GM18502 (cell line): ENCODE results near the gene PEX12.
"Not testable (repeated sequence)": the region's sequence is repeated elsewhere in the genome, so short reads cannot be mapped to it uniquely, and the experiment has no call there.

Experiments
- ATAC-seq: cut with Tn5 transposase; IDR thresholded peaks from one replicate; pipeline ENCODE4 v1.9.1; 2021; ENCODE audit warnings: mild to moderate bottlenecking; ENCODE audit not compliant: unreplicated experiment, poor library complexity

The PEX12 gene

DNA sequence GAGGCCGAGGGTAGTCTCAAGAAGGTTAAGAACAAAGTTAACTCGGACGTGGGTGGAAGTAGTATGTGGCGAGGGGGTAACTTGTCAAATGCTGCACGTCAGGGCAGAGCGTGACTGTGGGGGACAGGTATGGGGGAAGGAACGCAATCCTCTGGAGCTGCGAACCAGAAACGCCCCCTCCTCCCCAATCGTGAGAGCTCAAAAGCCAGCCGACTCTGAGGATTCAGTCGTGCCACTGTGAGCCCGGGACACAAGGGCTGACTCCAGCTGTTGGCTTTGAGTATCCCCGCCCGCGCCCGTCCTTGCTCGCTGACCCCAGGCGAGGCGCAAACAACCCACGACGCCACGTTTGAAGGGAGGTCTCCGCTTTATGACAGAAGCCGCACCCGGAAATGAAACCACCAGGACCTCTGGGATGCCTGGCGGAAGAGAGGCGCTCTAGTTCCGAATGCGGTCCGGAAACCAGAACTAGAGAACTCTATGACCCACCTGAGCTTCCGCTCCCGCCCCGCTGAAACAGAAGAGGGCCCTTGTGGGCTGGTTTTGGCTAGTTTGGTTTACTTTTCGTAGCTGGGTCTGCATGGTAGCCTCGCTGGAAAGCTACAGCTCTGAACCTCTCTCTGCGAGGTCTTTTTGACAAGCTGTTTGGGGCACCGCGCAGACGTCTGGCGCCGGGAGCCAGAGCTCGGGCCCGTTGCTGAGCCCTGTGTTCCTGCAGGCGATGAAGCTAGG is at the start of gene PEX12:
Gene PEX12 (minus strand): TSS at position 375 of the 732 bp plus-strand sequence. CDS start 550 bp downstream, outside the sequence.
- ATAC-seq = peak; percentile 91

DNA sequence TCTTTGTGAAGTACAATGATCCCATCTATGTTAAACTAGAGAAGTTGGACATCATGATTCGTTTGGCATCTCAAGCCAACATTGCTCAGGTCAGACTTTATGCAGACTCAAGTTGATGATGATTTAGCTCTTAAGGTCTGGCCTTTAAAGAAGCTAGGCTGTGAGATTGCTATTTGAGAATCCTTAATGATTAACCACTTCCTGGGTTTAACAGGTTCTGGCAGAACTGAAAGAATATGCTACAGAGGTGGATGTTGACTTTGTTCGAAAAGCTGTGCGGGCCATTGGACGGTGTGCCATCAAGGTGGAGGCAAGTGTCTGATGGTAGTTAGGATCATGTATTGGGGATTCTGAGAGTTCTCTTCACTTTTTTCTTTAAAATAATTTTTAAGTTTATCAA is 49.0 kb upstream of the PEX12 start:
- ATAC-seq = no peak

DNA sequence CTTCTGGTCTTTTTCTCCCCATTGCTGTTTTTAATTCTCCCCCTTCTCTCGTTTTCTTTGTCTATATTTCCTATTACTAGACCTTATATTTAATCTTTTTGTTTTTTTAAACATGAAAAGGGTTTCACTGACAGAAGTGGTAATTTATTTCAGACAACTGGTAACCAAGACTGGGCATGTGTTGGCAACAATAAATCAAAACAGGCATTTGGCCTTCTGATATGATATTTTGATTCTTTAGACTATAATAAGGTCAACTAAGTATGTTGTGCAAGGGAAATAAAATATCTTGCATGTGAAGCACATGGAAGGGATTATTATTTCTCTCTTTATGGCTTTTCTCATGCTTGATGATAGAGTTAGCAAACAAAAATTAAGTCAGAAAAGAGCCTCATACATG is 43.4 kb upstream of the PEX12 start:
- no peak for ATAC-seq

DNA sequence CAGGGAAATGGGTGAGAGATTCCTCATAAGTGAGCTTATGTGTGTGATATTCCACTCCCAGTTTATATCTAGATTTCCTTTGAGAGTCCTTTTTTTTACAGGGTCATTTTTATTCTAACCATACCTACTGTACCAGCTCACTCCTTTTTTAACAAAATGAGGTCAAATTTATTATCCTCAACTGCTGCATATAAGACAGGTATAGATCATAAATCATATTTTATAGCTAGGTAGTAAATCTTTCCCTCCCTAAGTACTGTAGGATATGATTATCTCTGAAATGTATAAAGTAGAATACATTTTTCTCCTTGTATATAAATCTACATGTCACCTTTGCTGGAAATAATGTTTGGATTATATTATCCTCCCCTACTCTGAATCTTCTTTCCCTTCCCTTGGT is 40.3 kb upstream of the PEX12 start:
- ATAC-seq = no peak

DNA sequence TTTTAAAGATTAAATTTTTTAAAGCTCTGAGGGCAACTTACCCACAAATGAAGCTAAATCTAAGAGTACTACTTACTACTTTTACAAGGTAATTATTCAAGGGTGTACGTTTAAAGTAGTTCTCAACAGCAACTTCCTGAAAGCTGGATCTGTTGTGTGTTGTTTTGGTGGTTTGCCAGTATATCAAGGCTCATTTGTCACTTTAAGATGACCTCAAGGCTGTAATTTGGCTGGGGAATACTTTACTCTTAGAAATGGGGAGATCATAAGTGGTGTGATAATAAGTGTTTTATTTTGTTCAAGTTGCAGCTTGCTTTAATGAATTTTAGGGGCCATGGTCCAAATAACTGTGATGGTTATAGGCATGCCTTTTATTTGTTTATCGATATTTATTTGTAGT is 39.1 kb upstream of the PEX12 start:
- ATAC-seq = no peak

DNA sequence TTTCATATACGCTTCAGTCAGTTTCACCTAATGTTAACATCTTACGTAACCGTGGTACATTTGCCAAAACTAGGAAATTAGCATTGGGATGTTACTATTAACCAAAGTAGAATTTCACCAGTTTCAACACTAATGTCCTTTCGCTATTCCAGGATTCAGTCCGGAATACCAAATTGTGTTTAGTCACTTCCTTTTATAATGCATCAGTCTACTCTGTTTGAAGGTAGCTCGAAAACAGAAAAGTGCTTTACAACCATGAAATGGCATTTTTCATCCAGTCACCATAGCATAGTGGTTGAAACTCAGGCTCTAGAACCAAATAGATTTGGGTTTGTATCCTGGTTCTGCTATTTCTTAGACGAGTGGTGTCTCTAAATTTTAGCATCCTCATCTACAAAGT is 38.2 kb upstream of the PEX12 start:
- ATAC-seq = no peak

DNA sequence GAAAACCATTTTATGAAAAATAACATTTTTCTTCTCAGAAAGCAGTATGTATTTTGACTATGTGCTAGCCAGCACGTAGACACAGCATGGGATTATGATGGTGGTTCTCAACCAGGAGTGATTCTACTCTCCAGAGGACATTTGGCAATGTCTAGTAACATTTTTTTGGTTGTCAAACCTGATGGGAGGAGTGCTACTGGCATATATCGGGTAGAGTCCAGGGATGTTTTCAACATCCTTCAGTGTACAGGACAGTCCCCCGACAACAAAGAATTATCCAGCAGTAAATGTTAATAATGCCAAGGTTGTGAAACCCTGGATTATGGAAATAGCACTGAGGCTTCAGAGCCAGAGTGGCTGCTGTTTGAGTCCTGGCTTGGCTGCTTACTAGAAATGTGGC is 36.4 kb upstream of the PEX12 start:
- no peak for ATAC-seq

DNA sequence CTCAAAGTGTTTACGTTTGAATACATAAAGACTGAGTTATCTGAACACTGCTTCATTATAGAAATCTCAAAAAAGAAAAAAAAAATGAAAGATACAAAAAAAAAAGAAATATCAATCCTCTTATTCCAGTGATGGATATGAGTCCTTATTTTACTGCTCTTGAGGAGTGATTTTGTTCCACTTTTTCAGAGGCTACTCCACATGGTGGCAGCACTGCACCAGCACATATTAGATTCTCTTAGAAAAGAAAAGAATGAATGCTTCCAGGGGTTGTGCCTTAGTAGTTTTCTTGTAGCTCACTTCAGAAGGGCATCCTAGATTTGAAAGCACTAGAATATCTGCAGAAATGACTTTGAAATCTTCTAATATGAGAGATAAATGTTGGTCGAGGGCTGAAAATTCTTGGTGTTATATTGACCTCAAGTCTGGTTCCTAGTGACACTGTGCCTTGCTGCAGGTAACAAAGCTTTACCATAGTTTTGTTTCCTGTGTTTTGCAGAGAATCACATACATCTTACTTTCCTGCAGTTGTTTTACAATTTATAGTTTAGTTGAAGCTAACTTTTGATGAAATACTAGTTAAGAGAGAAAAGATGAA is 34.7 kb upstream of the PEX12 start:
- no peak for ATAC-seq

DNA sequence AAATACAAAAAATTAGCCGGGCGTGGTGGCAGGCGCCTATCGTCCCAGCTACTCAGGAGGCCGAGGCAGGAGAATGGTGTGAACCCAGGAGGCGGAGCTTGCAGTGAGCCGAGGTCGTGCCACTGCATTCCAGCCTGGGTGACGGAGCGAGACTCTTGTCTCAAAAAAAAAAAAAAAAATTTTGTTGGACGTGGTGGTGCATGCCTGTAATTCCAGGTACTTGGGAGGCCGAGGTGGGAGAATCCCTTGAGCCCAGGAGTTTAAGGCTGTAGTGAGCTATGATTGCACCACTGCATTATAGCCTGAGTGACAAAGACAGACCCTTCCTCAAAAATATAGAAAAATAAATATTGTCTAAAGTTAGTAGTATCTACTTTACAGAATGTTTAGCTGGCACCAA is 32.4 kb upstream of the PEX12 start:
- ATAC-seq = not testable (repeated sequence)

DNA sequence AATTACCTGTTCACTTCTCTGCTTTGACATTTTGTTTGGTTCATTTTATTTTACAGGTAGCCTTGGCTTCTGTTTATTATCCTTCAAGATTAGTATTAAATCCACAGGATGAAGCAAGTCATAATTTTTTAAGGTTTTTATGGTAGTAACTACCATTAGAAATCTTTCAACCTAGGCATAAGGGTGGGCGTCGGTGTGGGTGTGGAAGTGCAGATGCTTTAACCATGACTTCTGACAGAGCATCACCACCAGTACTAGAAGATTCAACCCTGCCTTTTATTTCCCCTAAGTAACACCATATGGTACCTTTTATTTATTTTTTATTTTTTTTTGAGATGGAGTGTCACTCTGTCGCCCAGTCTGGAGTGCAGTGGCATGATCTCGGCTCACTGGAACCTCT is 31.5 kb upstream of the PEX12 start:
- ATAC-seq = no peak

DNA sequence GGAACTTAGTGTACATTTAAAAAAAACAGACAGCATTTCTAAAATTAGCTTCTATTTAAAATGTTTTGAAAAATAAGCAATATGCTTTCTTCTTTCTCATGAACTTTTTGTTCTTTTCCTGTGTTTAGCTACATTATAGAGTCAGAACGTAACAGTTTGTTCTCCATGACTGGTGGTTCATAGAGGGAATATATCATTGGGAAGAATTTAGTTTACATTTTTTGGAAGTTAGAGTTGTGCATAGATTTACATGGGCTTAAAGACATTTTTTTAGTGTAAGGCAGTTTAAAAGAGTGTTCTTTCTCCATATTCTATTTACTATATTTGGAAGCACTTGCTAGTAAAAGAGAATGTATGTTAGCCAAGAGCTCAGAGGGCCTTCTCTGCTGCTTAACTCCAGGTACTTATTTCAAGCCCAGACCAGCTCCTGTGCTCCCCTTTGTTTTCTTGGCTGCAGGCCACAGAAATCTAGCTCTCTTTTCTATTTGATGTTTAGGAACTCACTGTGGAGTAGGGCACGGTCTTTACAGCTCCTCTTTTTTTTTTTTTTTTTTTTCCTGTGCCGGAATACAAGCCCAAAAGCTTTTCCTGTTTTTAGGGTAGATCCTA is 29.0 kb upstream of the PEX12 start:
- ATAC-seq = no peak

DNA sequence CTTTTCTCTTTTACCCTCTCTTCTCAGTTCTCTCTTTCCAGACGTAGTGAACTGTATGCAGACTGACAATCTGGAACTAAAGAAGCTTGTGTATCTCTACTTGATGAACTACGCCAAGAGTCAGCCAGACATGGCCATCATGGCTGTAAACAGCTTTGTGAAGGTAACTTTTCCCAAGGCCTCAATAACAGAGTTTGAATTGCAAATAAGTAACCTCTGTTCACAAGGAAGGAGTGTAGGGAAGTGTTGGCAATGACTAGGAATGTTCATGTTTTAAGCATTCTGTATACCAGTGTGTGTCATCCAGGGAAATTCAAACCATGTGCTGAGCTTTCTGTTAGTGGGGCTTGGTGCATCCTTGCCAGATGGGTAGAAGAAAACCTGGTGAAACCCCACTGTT is 27.3 kb upstream of the PEX12 start:
- ATAC-seq = no peak

DNA sequence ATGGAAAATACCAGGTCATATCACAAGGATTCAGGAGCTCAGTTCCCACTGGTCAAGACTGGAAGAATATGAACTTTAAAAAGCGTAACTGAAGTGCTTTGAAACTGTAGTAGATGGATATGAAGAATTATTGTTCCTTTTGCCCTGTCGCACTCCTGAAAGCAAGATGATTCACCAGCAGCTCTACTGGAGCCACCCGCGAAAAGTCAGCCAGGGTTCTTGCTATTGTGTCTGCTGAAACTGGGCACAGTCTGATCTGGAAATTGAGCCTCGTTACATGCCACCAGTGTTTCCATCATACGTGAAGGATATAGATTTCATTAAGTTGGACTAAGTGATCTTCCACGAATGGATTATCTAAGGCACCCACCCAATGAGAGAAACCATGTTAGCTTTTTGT is 25.3 kb upstream of the PEX12 start:
- no peak for ATAC-seq

DNA sequence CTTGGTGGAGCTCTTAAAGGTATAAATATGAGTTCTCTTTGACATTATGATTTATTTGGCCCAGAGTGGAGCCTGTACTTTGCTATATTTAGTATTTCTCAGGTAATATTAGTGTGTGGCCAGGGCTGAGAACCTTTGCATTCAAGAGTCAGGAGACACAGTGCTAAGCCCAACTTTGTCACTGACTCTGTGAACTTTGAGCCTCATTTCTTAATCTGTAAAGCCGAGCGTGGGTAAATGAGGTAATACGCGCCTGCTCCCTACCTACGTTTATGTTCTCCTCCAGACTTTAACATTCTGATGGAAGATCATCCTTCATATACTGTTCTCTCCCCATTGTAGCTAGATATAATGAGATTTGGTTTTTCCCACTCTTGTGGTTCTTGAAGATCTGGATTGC is 19.2 kb upstream of the PEX12 start:
- ATAC-seq = no peak

DNA sequence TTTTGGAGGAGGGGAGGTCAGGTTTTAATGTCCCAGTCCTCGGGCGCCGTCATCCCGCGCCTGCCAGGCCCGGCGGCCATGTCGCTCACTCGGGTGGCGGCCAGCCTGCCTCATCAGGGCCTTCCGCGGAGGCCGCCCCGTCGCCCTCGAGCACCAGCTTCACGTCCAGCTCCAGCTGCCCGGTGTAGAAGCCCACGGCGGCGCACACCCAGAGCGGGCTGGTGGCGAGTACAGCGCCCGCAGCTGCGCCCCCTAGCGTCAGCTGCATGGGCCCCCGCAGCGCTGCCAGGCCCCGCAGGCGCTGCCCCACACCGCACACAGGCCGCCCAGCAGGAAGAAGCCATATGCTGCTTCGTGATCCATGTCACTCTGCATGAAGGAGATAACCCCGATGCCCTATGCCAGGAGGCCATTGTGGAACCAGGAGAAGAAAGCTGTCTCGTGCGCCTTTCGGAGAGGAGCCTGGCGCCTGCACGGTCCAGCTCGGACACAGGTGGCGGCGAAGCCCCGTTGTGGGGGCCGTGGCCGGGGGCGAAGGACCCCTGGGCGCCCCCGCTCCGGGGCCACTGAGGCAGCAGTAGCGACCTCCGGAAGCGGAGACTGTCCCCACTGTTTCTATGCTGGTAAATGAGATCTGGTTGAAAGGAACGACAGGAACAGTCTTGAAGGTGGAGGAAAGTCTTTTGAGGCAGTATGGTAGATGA is 18.3 kb upstream of the PEX12 start:
- no peak for ATAC-seq

DNA sequence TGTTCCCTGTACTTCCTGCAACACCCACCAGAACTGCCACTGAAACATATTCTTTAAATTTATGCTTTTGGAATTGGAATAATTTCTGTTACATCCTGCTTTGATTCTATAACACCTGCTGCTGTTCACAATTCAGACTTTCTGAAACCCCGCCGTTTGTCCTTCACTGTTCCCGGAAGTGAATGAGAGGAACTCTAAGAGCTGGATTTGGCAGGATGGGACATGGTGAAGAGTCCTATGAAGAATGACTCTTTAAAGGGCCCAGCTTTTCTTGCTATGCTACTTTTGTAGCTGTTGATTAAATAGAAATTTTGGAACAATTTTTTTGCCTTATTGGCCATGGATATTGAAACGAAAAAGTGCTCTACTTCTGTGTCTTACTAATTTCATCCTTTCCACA is 17.7 kb upstream of the PEX12 start:
- ATAC-seq = no peak

DNA sequence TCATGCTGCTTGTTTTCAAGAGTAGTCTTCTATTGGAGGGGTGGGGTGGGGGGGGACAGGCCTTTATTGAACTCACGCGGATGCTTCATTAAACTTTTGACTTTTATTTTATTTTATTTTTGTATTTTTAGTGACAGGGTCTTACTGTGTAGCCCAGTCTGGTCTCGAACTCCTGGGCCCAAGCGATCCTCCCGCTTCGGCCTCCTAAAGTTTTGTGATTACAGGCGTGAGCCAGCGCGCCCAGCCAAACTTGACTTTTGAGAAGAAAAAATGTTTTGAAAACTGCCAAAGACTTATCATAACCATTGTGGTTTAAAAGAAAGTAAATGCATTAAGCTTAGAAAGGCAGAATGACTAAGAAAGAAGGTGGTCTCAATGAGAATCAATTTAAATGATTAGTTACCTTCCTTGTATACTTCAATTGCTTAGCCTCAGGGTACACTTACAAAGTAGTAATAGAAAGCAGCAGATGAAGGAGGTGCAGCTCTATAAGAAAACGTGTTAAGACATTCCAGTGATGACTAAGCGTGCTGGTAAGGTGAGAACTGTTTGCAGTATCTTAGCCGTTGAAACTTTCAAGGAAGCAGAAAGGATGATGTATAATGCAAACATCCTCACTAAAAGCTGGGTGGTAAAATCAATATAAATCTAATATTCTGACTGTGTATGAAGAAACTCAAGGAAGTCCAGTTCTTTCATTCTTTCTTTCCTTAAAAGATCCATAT is 10.0 kb upstream of the PEX12 start:
- no peak for ATAC-seq

DNA sequence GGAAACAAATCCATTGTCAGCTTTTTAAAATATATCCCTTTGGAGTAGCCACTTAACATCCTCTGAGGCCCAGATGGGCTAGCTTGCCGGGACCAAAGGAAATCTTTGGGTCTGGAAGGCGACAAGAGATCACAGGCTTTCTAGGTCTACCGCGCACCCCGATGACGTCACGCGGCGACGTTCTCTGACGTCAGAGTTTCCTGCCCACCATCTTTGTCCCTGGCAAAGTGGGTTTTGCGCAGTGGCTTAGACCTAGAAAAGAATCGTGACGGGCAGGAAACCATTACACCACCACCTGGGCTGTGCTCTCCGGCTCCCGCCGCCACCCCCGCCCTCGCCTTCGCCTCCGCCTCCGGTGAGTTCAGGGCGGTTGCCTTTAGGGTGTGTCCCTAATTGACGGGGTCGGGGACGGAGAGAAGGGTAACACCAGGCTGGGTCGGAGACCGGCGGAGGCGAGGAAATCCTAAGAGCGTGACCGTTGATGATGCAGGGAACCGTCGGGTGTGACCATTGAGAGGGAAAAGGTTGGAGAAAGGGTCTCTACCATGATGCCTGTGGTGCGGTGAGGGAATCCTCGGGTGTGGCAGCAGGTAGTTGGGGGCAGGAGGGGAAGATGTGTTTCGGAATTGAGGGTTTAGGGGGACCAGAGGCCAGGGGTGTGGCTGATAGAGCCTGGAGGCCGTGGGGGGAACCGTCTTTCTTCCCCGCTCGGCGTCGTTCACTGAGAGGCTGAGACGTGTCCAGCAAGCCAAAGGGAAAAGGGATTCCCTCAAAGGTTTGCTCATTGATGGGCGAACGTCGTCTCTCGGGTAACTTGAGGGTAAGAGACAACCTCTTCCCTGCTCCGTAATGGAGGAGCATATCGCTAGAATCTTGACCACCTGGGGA is 8.9 kb upstream of the PEX12 start, which contains the start of gene AP2B1:
Gene AP2B1 (plus strand): TSS at position 249 of the 888 bp plus-strand sequence. CDS start 6,709 bp downstream, outside the sequence.
- ATAC-seq = peak; percentile 89

DNA sequence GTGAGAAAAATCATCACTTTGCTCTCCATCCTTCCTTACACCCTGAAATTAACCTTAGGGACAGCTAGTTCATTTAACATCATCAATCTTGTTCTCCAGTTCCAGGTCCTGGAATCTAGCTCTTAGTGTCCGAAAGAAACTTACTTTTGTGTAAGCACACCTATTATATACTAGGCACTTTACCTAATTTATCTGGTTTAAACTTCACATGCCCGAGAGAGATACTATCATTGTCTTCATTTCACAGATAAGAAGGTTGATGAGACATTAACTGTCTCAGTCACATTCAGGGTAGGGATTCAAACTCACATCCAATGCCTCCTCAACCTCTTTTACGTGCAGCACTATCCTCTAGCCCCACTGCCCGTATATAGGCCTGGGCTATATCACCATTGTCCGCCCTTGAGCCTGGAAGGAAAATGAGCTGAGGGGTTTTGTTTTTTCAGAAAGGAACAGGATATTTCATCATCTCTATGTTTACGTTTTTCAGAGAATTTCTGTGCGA is 8.2 kb upstream of the PEX12 start:
- ATAC-seq = no peak
